HFF-Myc (cell line): ENCODE data around the gene RASSF9.

ENCODE experiments used
- DNase-seq: peaks from one replicate; pipeline ENCODE4 v3.0.0-alpha.2; 2011; ENCODE audit warnings: low read depth; ENCODE audit errors: extremely low read depth
- H3K4me3 ChIP-seq: replicated peaks from 2 replicates; pipeline ENCODE4 v1.5.1; 2011; ENCODE audit warnings: low read depth, mild to moderate bottlenecking, control low read depth, low read length
- CTCF ChIP-seq: IDR thresholded peaks from 2 replicates; pipeline ENCODE4 v1.5.1; 2012; ENCODE audit warnings: mild to moderate bottlenecking, low read depth, low read length, control low read depth; ENCODE audit errors: missing control alignments

RASSF9 gene

GRCh38 chr12:85759623-85760022, 76.6 kb downstream of the RASSF9 start:
- no peak for TF ChIP-seq CTCF
- no peak for DNase-seq
- H3K4me3 ChIP-seq, result no peak overlapping the region

- no peak for DNase-seq
- TF ChIP-seq CTCF, result no peak
- H3K4me3 ChIP-seq, result no peak overlapping the region
Measured at GRCh38 chr12:85759091-85759490, 77.1 kb downstream of the RASSF9 start.

- DNase-seq, result no peak
- H3K4me3 ChIP-seq, result no peak overlapping the region
- TF ChIP-seq CTCF, result no peak
Measured at GRCh38 chr12:85755760-85756159, 80.4 kb downstream of the RASSF9 start.
